GM21515 (cell line): ENCODE data around the gene STK16.

Experiments
- ATAC-seq: cut with Tn5 transposase; IDR thresholded peaks from one replicate; pipeline ENCODE4 v1.9.1; 2021; ENCODE audit not compliant: unreplicated experiment

Gene STK16

DNA sequence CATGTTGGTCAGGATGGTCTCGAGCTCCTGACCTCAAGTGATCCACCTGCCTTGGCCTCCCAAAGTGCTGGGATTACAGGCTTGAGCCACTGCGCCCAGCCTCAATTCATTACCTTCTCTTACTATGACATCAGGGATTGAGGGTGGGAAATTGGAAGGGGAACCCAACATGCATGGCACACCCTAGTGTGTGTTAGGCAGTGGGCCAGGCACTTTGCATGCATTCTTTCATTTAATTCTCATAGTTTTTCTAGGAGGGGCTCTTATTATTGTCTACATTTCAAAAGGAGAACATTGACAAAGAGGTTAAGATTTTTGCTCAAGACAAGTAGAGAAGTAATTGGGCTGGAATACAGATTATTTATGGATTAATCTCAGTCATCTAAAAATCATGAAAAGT, 23.0 kb downstream of the STK16 start:
- ATAC-seq: no peak

GRCh38 chr2:219269362-219270054, 24.2 kb downstream of the STK16 start:
- ATAC-seq: no peak

GRCh38 chr2:219270055-219270372, 24.7 kb downstream of the STK16 start:
- no peak for ATAC-seq

GRCh38 chr2:219271021-219271420, 25.7 kb downstream of the STK16 start:
- ATAC-seq: no peak

- ATAC-seq: no peak
Observed at GRCh38 chr2:219272356-219272755, 27.1 kb downstream of the STK16 start.

DNA sequence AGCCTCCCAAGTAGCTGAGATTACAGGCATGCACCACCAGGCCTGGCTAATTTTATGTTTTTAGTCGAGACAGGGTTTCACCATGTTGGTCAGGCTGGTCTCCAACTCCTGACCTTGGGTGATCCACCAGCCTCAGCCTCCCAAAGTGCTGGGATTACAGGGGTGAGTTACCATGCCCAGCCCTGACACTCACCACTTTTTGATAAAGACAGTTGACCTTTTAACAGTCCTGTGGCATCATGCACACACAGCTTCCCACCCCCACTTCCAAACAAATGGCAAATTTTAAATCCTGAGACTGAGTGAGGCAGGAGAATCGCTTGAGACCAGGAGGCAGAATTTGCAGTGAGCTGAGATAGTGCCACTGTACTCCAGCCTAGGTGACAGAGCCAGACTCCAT, 27.7 kb downstream of the STK16 start:
- no peak for ATAC-seq

DNA sequence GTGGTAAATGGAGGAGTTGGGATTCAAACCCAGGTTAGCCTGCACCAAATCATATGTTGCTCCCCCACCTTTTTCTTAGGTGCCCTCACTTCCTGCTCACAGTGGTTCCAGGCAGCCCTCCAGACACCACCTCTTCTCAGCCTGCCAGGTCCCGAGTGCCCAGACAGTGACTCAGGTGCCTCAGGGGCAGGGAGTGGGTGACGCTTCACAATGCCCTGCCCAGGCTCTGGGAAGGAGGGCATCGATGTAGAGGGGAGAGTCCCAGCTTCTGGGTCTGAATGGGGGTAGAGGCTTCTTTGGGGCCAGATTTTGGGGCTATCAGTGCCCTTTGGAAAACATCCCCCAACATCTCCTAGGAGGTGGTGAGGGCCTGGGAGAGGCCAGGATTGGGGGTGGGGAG, 28.7 kb downstream of the STK16 start:
- ATAC-seq: no peak

DNA sequence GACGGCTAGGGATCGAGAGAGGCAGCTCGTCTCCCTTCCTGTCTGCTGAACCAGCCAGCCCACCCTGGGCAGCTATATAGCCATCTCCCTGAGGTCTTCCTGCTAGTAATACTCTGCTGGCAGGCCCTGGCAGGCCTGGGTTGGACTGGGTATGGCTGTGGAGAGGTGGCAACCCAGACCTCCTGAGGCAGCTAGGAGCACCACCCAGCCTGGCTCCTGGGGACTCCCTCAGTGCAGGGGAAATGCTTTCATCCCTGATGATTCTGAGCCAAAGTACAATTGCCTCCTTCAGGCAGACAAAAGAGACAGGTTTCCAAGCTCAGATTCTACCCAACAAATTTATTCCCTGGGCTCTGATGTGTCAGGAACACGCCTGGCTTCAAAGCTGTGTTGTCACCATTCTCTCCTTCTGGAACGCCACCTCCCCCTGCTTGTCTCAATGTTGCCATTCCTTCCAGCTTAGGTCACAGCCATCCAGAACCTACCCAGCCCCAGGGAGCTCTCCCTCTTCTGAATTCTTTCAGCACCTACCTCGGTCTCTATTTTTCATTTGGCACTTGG, 29.2 kb downstream of the STK16 start:
- no peak for ATAC-seq

- ATAC-seq: peak; percentile 29
Observed at GRCh38 chr2:219277703-219278654, 32.7 kb downstream of the STK16 start.

DNA sequence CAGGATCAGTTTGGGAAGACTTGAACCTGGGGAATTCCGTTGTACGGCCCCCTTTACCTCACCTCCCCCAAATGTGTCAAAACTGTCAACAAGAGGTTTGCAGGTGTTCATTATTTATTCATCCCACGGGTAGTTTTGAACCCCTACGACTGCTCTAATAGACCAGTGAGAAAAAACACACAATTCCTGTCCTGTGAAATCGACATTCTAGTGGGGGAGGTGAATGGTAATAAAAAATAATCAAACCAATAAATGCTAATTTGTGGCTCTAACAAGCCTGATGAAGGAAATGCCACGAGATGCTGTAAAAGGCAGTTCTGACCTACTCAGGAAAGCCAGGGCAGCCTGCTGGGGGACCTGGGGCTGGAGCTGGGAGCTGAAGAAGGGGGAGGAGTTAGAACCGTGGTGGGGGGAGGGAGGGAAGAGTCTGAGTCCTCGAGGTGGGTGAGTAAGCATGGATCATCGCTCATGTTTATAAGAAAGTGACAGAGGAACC, 33.4 kb downstream of the STK16 start:
- ATAC-seq: no peak

DNA sequence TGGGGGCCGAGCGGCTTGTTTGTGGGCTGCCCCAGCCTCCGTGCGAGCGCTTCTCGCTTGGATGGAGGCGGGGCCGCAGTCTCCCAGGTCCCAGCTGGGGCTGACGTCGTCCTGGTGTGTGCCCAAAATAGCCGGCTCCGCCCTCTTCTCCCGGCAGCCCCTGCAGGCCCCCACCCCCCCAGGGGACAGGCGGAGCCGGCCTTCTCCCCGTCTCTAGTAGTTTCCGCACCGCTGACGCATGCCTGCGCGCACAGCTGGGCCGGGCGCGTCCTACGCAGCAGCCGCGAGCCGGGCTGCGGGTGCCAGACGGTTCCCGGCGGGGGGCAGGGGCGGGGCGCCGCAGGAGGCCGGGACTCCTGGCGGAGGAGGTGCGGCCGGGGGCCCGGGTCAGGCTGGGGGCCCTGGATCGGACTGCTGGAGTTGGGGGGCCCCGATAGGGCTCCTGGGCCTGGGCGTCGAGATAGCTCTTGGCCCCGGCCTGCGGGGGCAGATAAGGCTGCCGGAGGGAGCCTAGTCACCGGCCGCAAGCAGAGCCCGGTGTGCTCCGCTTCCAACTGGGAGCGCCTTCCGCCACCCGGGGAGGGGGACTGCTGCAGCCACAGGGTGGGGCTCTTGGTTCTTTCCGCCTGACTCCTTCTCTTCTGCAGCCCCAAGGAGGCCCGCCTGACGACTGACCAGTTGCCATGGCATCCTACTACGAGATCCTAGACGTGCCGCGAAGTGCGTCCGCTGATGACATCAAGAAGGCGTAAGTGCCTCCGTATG, 34.1 kb downstream of the STK16 start, which contains the start of gene DNAJB2:
Gene DNAJB2 (plus strand): TSS at position 216 of the 765 bp plus-strand sequence. CDS start 468 bp downstream, at position 684.
- peak; percentile 85 for ATAC-seq

DNA sequence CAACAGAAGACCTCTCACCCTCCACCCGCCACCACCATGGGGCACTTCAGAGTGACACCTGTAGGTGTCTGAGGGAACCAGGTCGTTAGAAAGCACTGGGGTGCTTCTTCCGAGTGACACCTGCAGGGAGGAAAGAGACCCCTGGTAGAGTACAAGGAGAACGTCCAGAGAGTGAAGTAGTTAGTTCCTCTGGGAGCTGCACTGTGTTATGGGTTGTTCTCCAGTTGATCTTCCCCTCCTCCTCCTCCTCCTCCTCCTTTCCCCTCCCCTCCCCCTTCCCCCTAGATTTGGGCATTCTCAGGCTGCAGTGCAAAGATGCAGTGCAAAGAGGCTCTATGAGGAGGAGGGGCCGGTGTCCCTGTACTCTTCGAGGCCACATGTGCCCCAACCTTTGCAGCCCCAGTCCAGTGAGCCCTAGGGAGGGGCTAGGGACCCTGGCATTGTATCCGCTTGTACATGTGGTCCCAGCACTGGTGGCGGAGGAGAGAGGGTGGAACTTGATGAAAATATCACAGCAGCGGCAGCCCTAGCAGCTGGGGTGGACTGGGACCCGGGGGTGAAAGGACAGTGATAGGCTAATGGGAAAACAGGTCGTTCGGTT, 34.7 kb downstream of the STK16 start:
- ATAC-seq: no peak

DNA sequence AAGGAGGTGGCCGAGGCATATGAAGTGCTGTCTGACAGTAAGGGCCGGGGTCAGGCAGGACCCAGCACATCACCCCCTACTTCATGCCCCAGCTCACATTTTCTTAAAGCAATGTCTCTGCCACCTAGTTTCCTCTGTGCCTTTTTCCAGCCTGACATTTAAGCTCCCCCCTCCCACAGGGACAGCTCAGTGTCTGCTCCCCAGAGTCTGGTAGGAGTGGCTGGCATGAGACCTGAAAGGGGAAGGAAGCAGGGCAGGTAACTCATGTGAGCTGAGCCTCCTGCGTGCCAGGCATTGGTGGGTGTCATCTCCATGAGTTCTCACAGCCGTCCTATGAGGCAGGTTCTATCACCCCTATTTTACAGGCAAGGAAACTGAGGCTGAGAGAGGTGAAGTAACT, 35.4 kb downstream of the STK16 start:
- no peak for ATAC-seq

DNA sequence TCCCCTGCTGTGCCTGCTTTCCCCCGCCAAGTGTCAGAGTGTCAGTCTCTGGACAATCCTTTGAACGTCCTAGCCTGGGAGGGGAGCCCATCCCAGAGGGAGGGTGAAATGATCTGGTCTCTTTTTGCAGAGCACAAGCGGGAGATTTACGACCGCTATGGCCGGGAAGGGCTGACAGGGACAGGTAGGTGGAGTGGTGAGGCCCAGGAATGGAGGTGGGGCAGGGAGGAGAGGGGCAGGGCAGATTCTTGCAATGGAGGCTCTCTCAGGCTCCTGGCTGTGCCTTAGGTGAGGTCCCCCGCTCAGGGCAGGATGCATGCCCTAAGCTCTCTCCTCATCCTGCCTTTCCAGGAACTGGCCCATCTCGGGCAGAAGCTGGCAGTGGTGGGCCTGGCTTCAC, 36.3 kb downstream of the STK16 start:
- no peak for ATAC-seq

DNA sequence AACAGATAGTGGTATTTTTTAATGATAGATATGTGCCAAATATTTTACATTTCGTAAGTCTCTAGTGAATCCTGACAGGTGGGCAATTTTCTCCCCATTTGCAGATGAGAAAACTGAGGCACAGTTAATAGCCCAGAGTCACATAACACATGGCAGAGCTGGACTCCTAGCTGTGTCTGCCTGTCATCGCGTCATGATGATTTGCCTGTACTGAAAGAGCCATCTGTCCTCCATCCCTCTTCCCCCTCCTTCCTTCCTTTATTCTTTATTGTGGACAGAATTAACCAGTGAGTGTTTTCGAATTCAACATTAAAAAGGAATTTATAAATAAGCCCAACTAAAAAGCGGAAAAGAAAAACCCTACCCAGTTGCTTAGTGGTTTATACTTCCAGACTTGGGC, 37.1 kb downstream of the STK16 start:
- no peak for ATAC-seq

- no peak for ATAC-seq
Observed at GRCh38 chr2:219282943-219283581, 37.8 kb downstream of the STK16 start.

GRCh38 chr2:219284501-219285372, 39.5 kb downstream of the STK16 start:
- ATAC-seq: no peak

GRCh38 chr2:219285373-219285735, 40.1 kb downstream of the STK16 start:
- ATAC-seq: no peak

- no peak for ATAC-seq
Observed at GRCh38 chr2:219285894-219286425, 40.7 kb downstream of the STK16 start.
